Measurements from ENCODE around the gene SLCO2A1. TPM values are rescaled to one million over a fixed set of nuclear protein-coding genes. Genes with fewer than 3 reads are reported as not detected.

SLCO2A1 gene
- total and polyA plus RNA-seq, 2 experiments from 2014 or later: 0.31 to 1.0 TPM

DNA sequence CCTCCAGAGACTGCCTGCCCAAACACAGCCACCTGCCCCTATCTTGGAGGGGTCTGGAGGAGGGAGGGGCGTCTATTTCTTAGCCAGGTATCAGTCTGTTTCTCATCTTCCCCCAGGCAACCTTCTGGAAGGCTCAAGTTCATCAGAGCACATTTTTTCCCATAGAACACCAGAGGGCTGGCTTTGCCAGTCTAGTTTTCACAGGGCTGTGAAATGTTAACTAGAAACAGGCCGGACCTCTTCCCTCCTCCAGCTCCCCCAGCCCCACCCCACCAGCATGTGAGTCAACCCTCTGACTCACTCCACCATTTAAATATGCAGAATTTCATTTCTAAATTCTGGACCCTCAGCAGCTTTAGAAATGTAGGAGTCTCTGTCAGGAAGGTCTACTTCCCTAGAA is 66.9 kb downstream of the SLCO2A1 start:
- H3K36me3 Mint-ChIP-seq (ENCODE audit: low read depth): no peaks in the 10 kb centered on the region
- H2AFZ ChIP-seq: no peak overlapping the region
- no peaks in the 10 kb centered on the region for H3K79me2 ChIP-seq (replicated peaks; ENCODE audit: insufficient read depth)
- no peak overlapping the region for H3K4me2 ChIP-seq
- no peak overlapping the region for H3K4me3 ChIP-seq
- H3K27ac Mint-ChIP-seq: no peak overlapping the region; the same call in 1 of the 2 replicates
- H3K4me1 ChIP-seq (ENCODE audit: insufficient read depth): no peaks in the 10 kb centered on the region
- H3F3A ChIP-seq (replicated peaks; ENCODE audit: low read depth): no peaks in the 10 kb centered on the region
- ATAC-seq: no peak
- H3K27me3 Mint-ChIP-seq (ENCODE audit: insufficient read depth, low read depth, poor library complexity): peaks cover 12% of the 10 kb centered on the region
- H3K4me3 Mint-ChIP-seq: no peak overlapping the region
- H3K9me3 Mint-ChIP-seq: no peaks in the 10 kb centered on the region; the same call in 2 of the 3 replicates
- TF ChIP-seq EZH2phosphoT487 (IDR thresholded peaks at IDR 0.05; ENCODE audit: unreplicated experiment) (no peak), ETS1 (IDR thresholded peaks at IDR 0.05) (no peak), ZNF114 (CRISPR knock-in tag; IDR thresholded peaks at IDR 0.05) (no peak), JUNB (IDR thresholded peaks at IDR 0.05; ENCODE audit: unreplicated experiment) (no peak), STAT1 (IDR thresholded peaks at IDR 0.05; ENCODE audit: unreplicated experiment) (no peak), POLR2AphosphoS5 (IDR thresholded peaks at IDR 0.05; ENCODE audit: low read depth) (no peak), EZH2 (IDR thresholded peaks at IDR 0.05; ENCODE audit: low read depth, unreplicated experiment) (no peak), NANOG (IDR thresholded peaks at IDR 0.05; ENCODE audit: borderline replicate concordance) (no peak), CTCF (conservative IDR thresholded peaks at IDR 0.05; ENCODE audit: low read depth in 2 of 2) (no peak), CREB1 (CRISPR knock-in tag; IDR thresholded peaks at IDR 0.05; ENCODE audit: low read depth) (no peak), ZNF331 (CRISPR knock-in tag; IDR thresholded peaks at IDR 0.05; ENCODE audit: low read depth) (no peak)
- TF ChIP-seq, protein P1, sequence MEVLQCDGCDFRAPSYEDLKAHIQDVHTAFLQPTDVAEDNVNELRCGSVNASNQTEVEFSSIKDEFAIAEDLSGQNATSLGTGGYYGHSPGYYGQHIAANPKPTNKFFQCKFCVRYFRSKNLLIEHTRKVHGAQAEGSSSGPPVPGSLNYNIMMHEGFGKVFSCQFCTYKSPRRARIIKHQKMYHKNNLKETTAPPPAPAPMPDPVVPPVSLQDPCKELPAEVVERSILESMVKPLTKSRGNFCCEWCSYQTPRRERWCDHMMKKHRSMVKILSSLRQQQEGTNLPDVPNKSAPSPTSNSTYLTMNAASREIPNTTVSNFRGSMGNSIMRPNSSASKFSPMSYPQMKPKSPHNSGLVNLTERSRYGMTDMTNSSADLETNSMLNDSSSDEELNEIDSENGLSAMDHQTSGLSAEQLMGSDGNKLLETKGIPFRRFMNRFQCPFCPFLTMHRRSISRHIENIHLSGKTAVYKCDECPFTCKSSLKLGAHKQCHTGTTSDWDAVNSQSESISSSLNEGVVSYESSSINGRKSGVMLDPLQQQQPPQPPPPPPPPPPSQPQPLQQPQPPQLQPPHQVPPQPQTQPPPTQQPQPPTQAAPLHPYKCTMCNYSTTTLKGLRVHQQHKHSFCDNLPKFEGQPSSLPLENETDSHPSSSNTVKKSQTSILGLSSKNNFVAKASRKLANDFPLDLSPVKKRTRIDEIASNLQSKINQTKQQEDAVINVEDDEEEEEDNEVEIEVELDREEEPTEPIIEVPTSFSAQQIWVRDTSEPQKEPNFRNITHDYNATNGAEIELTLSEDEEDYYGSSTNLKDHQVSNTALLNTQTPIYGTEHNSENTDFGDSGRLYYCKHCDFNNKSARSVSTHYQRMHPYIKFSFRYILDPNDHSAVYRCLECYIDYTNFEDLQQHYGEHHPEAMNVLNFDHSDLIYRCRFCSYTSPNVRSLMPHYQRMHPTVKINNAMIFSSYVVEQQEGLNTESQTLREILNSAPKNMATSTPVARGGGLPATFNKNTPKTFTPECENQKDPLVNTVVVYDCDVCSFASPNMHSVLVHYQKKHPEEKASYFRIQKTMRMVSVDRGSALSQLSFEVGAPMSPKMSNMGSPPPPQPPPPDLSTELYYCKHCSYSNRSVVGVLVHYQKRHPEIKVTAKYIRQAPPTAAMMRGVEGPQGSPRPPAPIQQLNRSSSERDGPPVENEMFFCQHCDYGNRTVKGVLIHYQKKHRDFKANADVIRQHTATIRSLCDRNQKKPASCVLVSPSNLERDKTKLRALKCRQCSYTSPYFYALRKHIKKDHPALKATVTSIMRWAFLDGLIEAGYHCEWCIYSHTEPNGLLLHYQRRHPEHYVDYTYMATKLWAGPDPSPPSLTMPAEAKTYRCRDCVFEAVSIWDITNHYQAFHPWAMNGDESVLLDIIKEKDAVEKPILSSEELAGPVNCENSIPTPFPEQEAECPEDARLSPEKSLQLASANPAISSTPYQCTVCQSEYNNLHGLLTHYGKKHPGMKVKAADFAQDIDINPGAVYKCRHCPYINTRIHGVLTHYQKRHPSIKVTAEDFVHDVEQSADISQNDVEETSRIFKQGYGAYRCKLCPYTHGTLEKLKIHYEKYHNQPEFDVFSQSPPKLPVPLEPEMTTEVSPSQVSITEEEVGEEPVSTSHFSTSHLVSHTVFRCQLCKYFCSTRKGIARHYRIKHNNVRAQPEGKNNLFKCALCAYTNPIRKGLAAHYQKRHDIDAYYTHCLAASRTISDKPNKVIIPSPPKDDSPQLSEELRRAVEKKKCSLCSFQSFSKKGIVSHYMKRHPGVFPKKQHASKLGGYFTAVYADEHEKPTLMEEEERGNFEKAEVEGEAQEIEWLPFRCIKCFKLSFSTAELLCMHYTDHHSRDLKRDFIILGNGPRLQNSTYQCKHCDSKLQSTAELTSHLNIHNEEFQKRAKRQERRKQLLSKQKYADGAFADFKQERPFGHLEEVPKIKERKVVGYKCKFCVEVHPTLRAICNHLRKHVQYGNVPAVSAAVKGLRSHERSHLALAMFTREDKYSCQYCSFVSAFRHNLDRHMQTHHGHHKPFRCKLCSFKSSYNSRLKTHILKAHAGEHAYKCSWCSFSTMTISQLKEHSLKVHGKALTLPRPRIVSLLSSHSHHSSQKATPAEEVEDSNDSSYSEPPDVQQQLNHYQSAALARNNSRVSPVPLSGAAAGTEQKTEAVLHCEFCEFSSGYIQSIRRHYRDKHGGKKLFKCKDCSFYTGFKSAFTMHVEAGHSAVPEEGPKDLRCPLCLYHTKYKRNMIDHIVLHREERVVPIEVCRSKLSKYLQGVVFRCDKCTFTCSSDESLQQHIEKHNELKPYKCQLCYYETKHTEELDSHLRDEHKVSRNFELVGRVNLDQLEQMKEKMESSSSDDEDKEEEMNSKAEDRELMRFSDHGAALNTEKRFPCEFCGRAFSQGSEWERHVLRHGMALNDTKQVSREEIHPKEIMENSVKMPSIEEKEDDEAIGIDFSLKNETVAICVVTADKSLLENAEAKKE (CRISPR knock-in tag; IDR thresholded peaks at IDR 0.05): no peak
- TF ChIP-seq, protein P2, sequence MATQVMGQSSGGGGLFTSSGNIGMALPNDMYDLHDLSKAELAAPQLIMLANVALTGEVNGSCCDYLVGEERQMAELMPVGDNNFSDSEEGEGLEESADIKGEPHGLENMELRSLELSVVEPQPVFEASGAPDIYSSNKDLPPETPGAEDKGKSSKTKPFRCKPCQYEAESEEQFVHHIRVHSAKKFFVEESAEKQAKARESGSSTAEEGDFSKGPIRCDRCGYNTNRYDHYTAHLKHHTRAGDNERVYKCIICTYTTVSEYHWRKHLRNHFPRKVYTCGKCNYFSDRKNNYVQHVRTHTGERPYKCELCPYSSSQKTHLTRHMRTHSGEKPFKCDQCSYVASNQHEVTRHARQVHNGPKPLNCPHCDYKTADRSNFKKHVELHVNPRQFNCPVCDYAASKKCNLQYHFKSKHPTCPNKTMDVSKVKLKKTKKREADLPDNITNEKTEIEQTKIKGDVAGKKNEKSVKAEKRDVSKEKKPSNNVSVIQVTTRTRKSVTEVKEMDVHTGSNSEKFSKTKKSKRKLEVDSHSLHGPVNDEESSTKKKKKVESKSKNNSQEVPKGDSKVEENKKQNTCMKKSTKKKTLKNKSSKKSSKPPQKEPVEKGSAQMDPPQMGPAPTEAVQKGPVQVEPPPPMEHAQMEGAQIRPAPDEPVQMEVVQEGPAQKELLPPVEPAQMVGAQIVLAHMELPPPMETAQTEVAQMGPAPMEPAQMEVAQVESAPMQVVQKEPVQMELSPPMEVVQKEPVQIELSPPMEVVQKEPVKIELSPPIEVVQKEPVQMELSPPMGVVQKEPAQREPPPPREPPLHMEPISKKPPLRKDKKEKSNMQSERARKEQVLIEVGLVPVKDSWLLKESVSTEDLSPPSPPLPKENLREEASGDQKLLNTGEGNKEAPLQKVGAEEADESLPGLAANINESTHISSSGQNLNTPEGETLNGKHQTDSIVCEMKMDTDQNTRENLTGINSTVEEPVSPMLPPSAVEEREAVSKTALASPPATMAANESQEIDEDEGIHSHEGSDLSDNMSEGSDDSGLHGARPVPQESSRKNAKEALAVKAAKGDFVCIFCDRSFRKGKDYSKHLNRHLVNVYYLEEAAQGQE (IDR thresholded peaks at IDR 0.05; ENCODE audit: unreplicated experiment): no peak
- DNase-seq (ENCODE audit: low spot score): no peak
- no peaks in the 10 kb centered on the region for H3K27me3 ChIP-seq (ENCODE audit: insufficient read depth)
- H3K27ac ChIP-seq (ENCODE audit: low read depth): no peak overlapping the region
- H3K36me3 ChIP-seq (ENCODE audit: insufficient read depth): no peaks in the 10 kb centered on the region
- no peaks in the 10 kb centered on the region for H4K20me1 ChIP-seq (replicated peaks; ENCODE audit: insufficient read depth)
- H3K9me2 ChIP-seq (ENCODE audit: insufficient read depth): no peaks in the 10 kb centered on the region
- H3K4me1 Mint-ChIP-seq: peaks cover 8% of the 10 kb centered on the region

Data from GM23338 (cell line).